Breast epithelium (tissue), 3 donors: ENCODE data around the gene USP24.

Experiments used
- CTCF ChIP-seq, 3 donors: fragments of 450-650 bp; IDR thresholded peaks; one replicate each; pipeline ENCODE4 v1.5.1; 2016 to 2017; ENCODE audit warnings: antibody characterized with exemption in 3 of 3, mild to moderate bottlenecking in 3 of 3, moderate library complexity in 3 of 3
- POLR2A ChIP-seq: fragments of 450-650 bp; IDR thresholded peaks from one replicate; pipeline ENCODE4 v1.6.1; 2016; ENCODE audit warnings: antibody characterized with exemption, mild to moderate bottlenecking, moderate library complexity

GRCh38 chr1:55167224-55167871, 47.8 kb downstream of the USP24 start:
- no peak for TF ChIP-seq CTCF (IDR thresholded peaks at IDR 0.05)
- TF ChIP-seq POLR2A: no peak
